ENCODE measurements around the gene AQP2. TPM values are rescaled to one million over a fixed set of nuclear protein-coding genes. Genes with fewer than 3 reads are reported as not detected.

Gene AQP2
- total and polyA plus RNA-seq, 7 donors: not detected

DNA sequence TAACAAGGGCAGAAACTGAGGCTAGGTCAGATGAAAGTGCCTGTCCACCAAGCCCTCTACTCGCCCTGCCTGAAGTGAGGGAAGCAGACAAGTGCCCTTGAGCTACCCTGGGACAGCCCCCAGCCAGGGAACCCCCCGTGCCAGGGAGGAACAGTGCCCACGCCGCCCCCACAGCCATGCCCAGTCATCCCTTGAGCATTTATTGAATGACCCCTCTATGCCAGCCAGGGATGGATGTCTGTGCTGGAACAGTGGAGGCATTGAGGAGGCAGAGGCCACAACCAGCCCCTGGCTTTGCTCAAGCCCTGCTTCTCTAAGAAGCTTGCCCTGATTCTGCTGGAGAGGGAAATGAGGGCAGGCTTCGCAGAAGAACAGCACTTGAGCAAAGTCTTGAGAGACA lies 18.5 kb downstream of the AQP2 start:
- DNase-seq: peak; percentile 62
- Histone ChIP-seq H3K4me3 (no peak overlapping the region), H3K4me1 (peaks cover 0 to 15% (median 10%) of the 10 kb centered on the region in 4 donors), H3K36me3 (no peaks in the 10 kb centered on the region), H3K27me3 (peaks cover 0 to 10% (median 0%) of the 10 kb centered on the region in 3 donors), H3K27ac (peak overlapping the region in 1 of 4 donors; percentile 21), H3K9me3 (no peaks in the 10 kb centered on the region)
- 78 to 82% methylated on average over 5 of the region's 5 CpGs for WGBS, 2 donors
- TF ChIP-seq, protein P1, sequence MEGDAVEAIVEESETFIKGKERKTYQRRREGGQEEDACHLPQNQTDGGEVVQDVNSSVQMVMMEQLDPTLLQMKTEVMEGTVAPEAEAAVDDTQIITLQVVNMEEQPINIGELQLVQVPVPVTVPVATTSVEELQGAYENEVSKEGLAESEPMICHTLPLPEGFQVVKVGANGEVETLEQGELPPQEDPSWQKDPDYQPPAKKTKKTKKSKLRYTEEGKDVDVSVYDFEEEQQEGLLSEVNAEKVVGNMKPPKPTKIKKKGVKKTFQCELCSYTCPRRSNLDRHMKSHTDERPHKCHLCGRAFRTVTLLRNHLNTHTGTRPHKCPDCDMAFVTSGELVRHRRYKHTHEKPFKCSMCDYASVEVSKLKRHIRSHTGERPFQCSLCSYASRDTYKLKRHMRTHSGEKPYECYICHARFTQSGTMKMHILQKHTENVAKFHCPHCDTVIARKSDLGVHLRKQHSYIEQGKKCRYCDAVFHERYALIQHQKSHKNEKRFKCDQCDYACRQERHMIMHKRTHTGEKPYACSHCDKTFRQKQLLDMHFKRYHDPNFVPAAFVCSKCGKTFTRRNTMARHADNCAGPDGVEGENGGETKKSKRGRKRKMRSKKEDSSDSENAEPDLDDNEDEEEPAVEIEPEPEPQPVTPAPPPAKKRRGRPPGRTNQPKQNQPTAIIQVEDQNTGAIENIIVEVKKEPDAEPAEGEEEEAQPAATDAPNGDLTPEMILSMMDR (IDR thresholded peaks at IDR 0.05): no peak
- TF ChIP-seq EP300 (IDR thresholded peaks at IDR 0.05) (no peak), POLR2AphosphoS5 (IDR thresholded peaks at IDR 0.05) (no peak), POLR2A (IDR thresholded peaks at IDR 0.05) (no peak)
- intact Hi-C loops (cut with DNase I): loop anchor here (5.0 to 10.0 kb wide), 2 partner anchors 194 to 208 kb away; no protein-coding TSS in a partner anchor

GRCh38 chr12:49969651-49970429 lies 19.3 kb downstream of the AQP2 start:
- peaks cover 0 to 23% (median 17%) of the 10 kb centered on the region in 4 donors for H3K4me1 ChIP-seq
- H3K4me3 ChIP-seq: no peak overlapping the region
- H3K9me3 ChIP-seq: no peaks in the 10 kb centered on the region
- 83 to 84% methylated on average over 12 of the region's 12 CpGs for WGBS, 2 donors
- intact Hi-C loops (cut with DNase I): loop anchor here (5.0 to 10.0 kb wide), 2 partner anchors 195 to 207 kb away; no protein-coding TSS in a partner anchor
- peak; percentile 57 for DNase-seq
- TF ChIP-seq EP300 (IDR thresholded peaks at IDR 0.05): no peak
- no peak for TF ChIP-seq POLR2A (IDR thresholded peaks at IDR 0.05)
- peak overlapping the region in 3 of 4 donors; percentile 17 to 22 (median 21) for H3K27ac ChIP-seq
- H3K27me3 ChIP-seq: peaks cover 0 to 10% (median 0%) of the 10 kb centered on the region in 3 donors
- H3K36me3 ChIP-seq: no peaks in the 10 kb centered on the region

DNA sequence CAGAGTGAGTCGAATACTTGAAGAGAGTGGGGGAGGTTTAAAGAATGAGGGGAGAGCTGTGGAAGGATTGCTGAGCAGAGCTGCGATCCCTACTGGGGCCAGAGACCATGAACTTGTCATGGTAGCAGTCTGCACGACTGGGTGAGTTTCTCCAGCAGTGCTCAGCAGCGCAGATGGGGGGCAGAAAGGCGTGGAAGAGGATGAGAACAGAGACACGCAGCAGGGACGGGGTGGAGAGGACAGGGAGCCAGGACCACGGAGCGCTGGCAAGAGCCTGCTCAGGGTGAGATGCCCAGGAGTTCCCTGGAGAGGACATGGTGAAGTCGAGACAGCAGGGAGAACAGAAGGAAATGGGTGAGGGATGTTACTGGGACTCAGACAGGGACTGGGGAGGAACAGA lies 20.1 kb downstream of the AQP2 start:
- H3K4me3 ChIP-seq: no peak overlapping the region
- intact Hi-C loops (cut with DNase I): no loop called here
- no peaks in the 10 kb centered on the region for H3K36me3 ChIP-seq
- TF ChIP-seq POLR2AphosphoS5 (IDR thresholded peaks at IDR 0.05) (no peak), POLR2A (IDR thresholded peaks at IDR 0.05) (no peak), EP300 (IDR thresholded peaks at IDR 0.05) (no peak)
- TF ChIP-seq, protein P1 (IDR thresholded peaks at IDR 0.05): no peak
- H3K27ac ChIP-seq: no peak overlapping the region
- H3K9me3 ChIP-seq: no peaks in the 10 kb centered on the region
- H3K4me1 ChIP-seq: peaks cover 0 to 31% (median 24%) of the 10 kb centered on the region in 4 donors
- DNase-seq: peak; percentile 50
- H3K27me3 ChIP-seq: peaks cover 0 to 10% (median 0%) of the 10 kb centered on the region in 3 donors
- WGBS, 2 donors: 55 to 77% methylated on average over 10 of the region's 10 CpGs

DNA sequence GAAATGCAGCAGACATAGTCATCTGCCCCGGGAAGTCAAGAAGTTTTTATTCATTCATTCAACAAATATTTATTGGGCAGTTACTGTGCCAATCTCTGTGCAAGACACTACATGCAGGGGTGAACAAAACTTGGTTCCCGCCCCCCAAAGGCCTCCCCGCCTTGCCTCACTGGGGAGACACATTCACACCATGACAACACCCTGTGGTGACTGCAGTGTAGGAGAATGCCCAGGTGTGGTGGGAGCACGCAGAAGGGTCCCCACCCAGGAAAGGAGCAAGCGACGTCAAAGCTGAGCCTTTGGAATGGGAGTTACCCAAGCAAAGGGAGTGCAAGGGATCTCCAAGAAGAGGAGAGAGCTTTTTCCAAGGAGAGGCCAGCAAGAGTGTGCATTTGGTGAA lies 20.6 kb downstream of the AQP2 start:
- 67 to 88% methylated on average over 6 of the region's 6 CpGs for WGBS, 2 donors
- intact Hi-C loops (cut with DNase I): no loop called here
- H3K4me1 ChIP-seq: peaks cover 0 to 31% (median 24%) of the 10 kb centered on the region in 4 donors

DNA sequence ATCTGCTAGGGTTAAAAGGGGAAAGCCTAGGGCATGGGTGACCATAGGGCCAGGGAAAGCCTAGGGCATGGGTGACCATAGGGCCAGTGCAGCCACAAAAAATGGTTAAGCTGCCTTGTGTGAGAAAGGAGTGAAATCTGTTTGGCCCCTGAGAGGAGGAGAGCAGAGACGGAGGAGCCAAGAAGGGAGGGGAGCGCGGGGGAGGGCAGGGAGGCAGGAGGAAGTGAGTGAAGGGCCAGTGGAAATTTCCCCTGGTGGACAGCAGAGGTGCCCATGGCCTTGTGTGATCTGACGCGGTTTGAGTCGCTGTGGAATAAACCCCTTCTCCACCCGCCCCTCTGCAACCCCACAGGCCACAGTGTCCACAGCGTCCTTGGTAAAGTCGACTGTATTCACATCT lies 21.6 kb downstream of the AQP2 start:
- Histone ChIP-seq H3K4me1 (peaks cover 0 to 27% (median 22%) of the 10 kb centered on the region in 4 donors), H3K4me3 (no peak overlapping the region), H3K36me3 (no peaks in the 10 kb centered on the region), H3K27me3 (peaks cover 0 to 10% (median 0%) of the 10 kb centered on the region in 3 donors), H3K27ac (no peak overlapping the region), H3K9me3 (no peaks in the 10 kb centered on the region)
- peak; percentile 63 for DNase-seq
- intact Hi-C loops (cut with DNase I): no loop called here
- TF ChIP-seq, protein P1 (IDR thresholded peaks at IDR 0.05): no peak
- TF ChIP-seq POLR2AphosphoS5 (IDR thresholded peaks at IDR 0.05) (no peak), POLR2A (IDR thresholded peaks at IDR 0.05) (no peak), EP300 (IDR thresholded peaks at IDR 0.05) (no peak)
- 87 to 88% methylated on average over 9 of the region's 9 CpGs for WGBS, 2 donors

More for the DNA sequence above, 20.6 kb downstream of the AQP2 start:
- Histone ChIP-seq H3K4me3 (no peak overlapping the region), H3K27ac (no peak overlapping the region), H3K36me3 (no peaks in the 10 kb centered on the region), H3K9me3 (no peaks in the 10 kb centered on the region), H3K27me3 (peaks cover 0 to 10% (median 0%) of the 10 kb centered on the region in 3 donors)
- TF ChIP-seq POLR2A (IDR thresholded peaks at IDR 0.05): no peak
- no peak for TF ChIP-seq EP300 (IDR thresholded peaks at IDR 0.05)
- TF ChIP-seq, protein P1 (IDR thresholded peaks at IDR 0.05): no peak
- TF ChIP-seq POLR2AphosphoS5 (IDR thresholded peaks at IDR 0.05): no peak
- DNase-seq: peak; percentile 28
